Measurements from ENCODE around the gene CBX2. TPM values are rescaled to one million over a fixed set of nuclear protein-coding genes. Genes with fewer than 3 reads are reported as not detected.

Gene CBX2
- total and polyA plus RNA-seq, 2 of the 4 experiments (the other 2 are of a cell fraction), result 2.0 to 3.2 TPM

DNA sequence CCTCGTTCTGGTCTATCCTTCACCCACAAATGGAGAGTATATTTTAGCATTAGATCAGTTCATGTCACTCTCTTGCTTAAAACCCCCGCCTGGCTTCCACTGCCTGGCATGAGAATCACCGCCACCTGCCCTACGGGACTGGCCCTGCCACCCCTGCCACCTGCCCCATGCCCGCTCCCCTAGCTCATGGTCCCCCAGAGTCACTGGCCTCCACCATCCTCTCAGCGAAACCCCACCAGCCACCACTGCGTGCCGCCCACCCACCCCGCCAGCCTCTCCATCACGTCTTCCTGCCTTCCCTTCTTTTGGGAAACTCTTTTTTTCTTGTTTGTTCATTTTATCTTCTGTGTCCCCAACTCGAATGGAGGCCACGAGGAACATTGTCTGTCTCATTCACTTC is 48.2 kb upstream of the CBX2 start:
- no peak overlapping the region for H2BK15ac ChIP-seq (ENCODE audit: low read depth, low read length)
- POLR2A ChIA-PET (ENCODE audit: unreplicated experiment), result no interaction called here
- H3K27ac ChIP-seq (ENCODE audit: insufficient read depth, low read length), result no peak overlapping the region
- no peaks in the 10 kb centered on the region for H3K9me3 ChIP-seq (ENCODE audit: control insufficient read depth, insufficient read depth, low read length)
- WGBS, 2 experiments (ENCODE audit: extremely low coverage in 2 of 2, insufficient read length in 1 of 2), result 67% methylated on average over 5 of the region's 12 CpGs; no CpG with 5 or more reads in 1 of the 2 experiments
- H3K9ac ChIP-seq (ENCODE audit: low read depth, low read length), result no peak overlapping the region
- ATAC-seq (ENCODE audit: low read depth), result no peak
- H2BK20ac ChIP-seq (ENCODE audit: low read depth, low read length), result no peak overlapping the region
- TF ChIP-seq MAFK (IDR thresholded peaks at IDR 0.05; ENCODE audit: low read depth, low read length) (no peak), NFE2L2 (IDR thresholded peaks at IDR 0.05; ENCODE audit: low read depth, low read length) (no peak), MXI1 (IDR thresholded peaks at IDR 0.05; ENCODE audit: borderline replicate concordance, low read depth, low read length) (no peak), SMC3 (IDR thresholded peaks at IDR 0.05; ENCODE audit: low read depth, low read length) (no peak), CTCF (conservative IDR thresholded peaks at IDR 0.05; ENCODE audit: low read depth, low read length) (no peak), CHD1 (IDR thresholded peaks at IDR 0.05; ENCODE audit: low read depth, low read length) (no peak), RCOR1 (IDR thresholded peaks at IDR 0.05; ENCODE audit: insufficient replicate concordance, low read length) (no peak), ELK1 (IDR thresholded peaks at IDR 0.05; ENCODE audit: borderline replicate concordance, low read depth, low read length) (no peak), BHLHE40 (IDR thresholded peaks at IDR 0.05; ENCODE audit: low read depth, low read length) (no peak), MAZ (IDR thresholded peaks at IDR 0.05; ENCODE audit: borderline replicate concordance, low read depth, low read length) (no peak), FOS (IDR thresholded peaks at IDR 0.05; ENCODE audit: low read depth, low read length) (no peak), POLR2A (IDR thresholded peaks at IDR 0.05; ENCODE audit: low read depth, low read length) (no peak), CEBPB (IDR thresholded peaks at IDR 0.05; ENCODE audit: low read depth, low read length) (no peak), RFX5 (IDR thresholded peaks at IDR 0.05; ENCODE audit: low read depth, low read length) (no peak)
- TF ChIP-seq, protein P1, sequence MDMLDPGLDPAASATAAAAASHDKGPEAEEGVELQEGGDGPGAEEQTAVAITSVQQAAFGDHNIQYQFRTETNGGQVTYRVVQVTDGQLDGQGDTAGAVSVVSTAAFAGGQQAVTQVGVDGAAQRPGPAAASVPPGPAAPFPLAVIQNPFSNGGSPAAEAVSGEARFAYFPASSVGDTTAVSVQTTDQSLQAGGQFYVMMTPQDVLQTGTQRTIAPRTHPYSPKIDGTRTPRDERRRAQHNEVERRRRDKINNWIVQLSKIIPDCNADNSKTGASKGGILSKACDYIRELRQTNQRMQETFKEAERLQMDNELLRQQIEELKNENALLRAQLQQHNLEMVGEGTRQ (IDR thresholded peaks at IDR 0.05; ENCODE audit: low read depth, low read length), result no peak
- H3K36me3 ChIP-seq (ENCODE audit: control insufficient read depth, insufficient read depth, low read length), result no peaks in the 10 kb centered on the region
- no peak overlapping the region for H3K23ac ChIP-seq (ENCODE audit: low read depth, low read length)
- no peak overlapping the region for H3K18ac ChIP-seq (ENCODE audit: low read depth, low read length)
- H2AFZ ChIP-seq (replicated peaks; ENCODE audit: low read length, poor library complexity), result no peak overlapping the region
- H2AK5ac ChIP-seq (ENCODE audit: low read depth, low read length), result no peak overlapping the region
- no peak overlapping the region for H4K8ac ChIP-seq (ENCODE audit: low read depth in 2 of 2, low read length in 2 of 2)
- H3K56ac ChIP-seq (ENCODE audit: extremely low read depth, insufficient read depth, low read length), result no peak overlapping the region
- no peak overlapping the region for H3K4me3 ChIP-seq (ENCODE audit: insufficient read depth, low read depth, low read length)
- BruUV-seq (replicated peaks), result no TSS peak
- H3K4ac ChIP-seq (ENCODE audit: low read depth, low read length), result no peak overlapping the region
- H2AK9ac ChIP-seq (replicated peaks; ENCODE audit: low read depth, low read length, poor library complexity), result no peak overlapping the region
- peaks cover 2% of the 10 kb centered on the region; the same call in 1 of the 2 replicates for H3K27me3 ChIP-seq (ENCODE audit: control insufficient read depth, insufficient read depth, low read length)
- no peak overlapping the region for H4K5ac ChIP-seq (ENCODE audit: low read depth, low read length)
- dilution Hi-C loops (cut with HindIII; ENCODE audit: low sequenced_read_pairs, unreplicated experiment) (no loop called here), in situ Hi-C loops (cut with MboI; ENCODE audit: low sequenced_read_pairs) (no loop called here), intact Hi-C loops (cut with micrococcal nuclease) (no loop called here)
- no peaks in the 10 kb centered on the region for H3K79me1 ChIP-seq (ENCODE audit: low read depth in 1 of 2, low read length in 2 of 2)
- no peak overlapping the region for H2BK5ac ChIP-seq (ENCODE audit: low read depth, low read length, poor library complexity, severe bottlenecking)
- H2BK120ac ChIP-seq (ENCODE audit: low read depth, low read length), result no peak overlapping the region
- no peaks in the 10 kb centered on the region for H3K4me1 ChIP-seq (ENCODE audit: control insufficient read depth, insufficient read depth, low read length)
- CTCF ChIA-PET, result no interaction called here
- no peaks in the 10 kb centered on the region for H4K20me1 ChIP-seq (ENCODE audit: insufficient read depth, low read length)
- H3K4me2 ChIP-seq (ENCODE audit: low read depth, low read length), result no peak overlapping the region
- H3K9me1 ChIP-seq (ENCODE audit: insufficient read depth, low read length), result peaks cover 3% of the 10 kb centered on the region; the same call in 1 of the 2 replicates
- H4K91ac ChIP-seq (ENCODE audit: insufficient read depth, low read depth, low read length), result no peak overlapping the region
- H3K14ac ChIP-seq (replicated peaks; ENCODE audit: low read depth, low read length), result no peak overlapping the region
- no peak for DNase-seq
